Medulla oblongata (tissue), 1 donor: Measurements from ENCODE around the gene FAM222A.

ENCODE experiments used
- DNase-seq: peaks from one replicate; pipeline ENCODE4 v3.0.0-alpha.2; 2015; ENCODE audit errors: extremely low spot score

Gene FAM222A

GRCh38 chr12:109771746-109772621 lies 58.4 kb downstream of the FAM222A start:
- no peak for DNase-seq

- DNase-seq = peak; percentile 65
These were observed 59.1 kb downstream of the FAM222A start for GRCh38 chr12:109772622-109773321.

GRCh38 chr12:109773384-109774011 lies 59.9 kb downstream of the FAM222A start:
- peak; percentile 61 for DNase-seq

GRCh38 chr12:109775172-109775881 lies 61.7 kb downstream of the FAM222A start:
- peak; percentile 83 for DNase-seq

GRCh38 chr12:109776624-109777023 lies 63.0 kb downstream of the FAM222A start:
- no peak for DNase-seq

GRCh38 chr12:109777544-109777943 lies 63.9 kb downstream of the FAM222A start:
- DNase-seq = no peak

- no peak for DNase-seq
These were observed 65.1 kb downstream of the FAM222A start for GRCh38 chr12:109778684-109779083.

GRCh38 chr12:109779382-109779781 lies 65.8 kb downstream of the FAM222A start:
- no peak for DNase-seq

GRCh38 chr12:109781668-109782325 lies 68.2 kb downstream of the FAM222A start:
- DNase-seq = no peak

- no peak for DNase-seq
These were observed 68.7 kb downstream of the FAM222A start for GRCh38 chr12:109782326-109782703.

GRCh38 chr12:109783135-109783964 lies 69.7 kb downstream of the FAM222A start:
- no peak for DNase-seq

GRCh38 chr12:109783965-109784244 lies 70.3 kb downstream of the FAM222A start:
- DNase-seq = no peak

- no peak for DNase-seq
These were observed 72.2 kb downstream of the FAM222A start for GRCh38 chr12:109785854-109786253.

GRCh38 chr12:109786799-109787198 lies 73.2 kb downstream of the FAM222A start:
- no peak for DNase-seq

GRCh38 chr12:109789526-109790048 lies 76.0 kb downstream of the FAM222A start:
- DNase-seq = no peak

- no peak for DNase-seq
These were observed 79.4 kb downstream of the FAM222A start for GRCh38 chr12:109792992-109793391.

GRCh38 chr12:109793411-109793810 lies 79.8 kb downstream of the FAM222A start:
- DNase-seq = no peak

GRCh38 chr12:109793826-109794501 lies 80.3 kb downstream of the FAM222A start:
- DNase-seq = no peak

GRCh38 chr12:109795023-109795422 lies 81.4 kb downstream of the FAM222A start:
- no peak for DNase-seq

- DNase-seq = no peak
These were observed 82.4 kb downstream of the FAM222A start for GRCh38 chr12:109796057-109796456.
